NCI-H2196 treated with DMSO at 0.1 percent for 48 hours (cell line): ENCODE results near the gene COMMD1.
"Not testable (repeated sequence)": the region's sequence is repeated elsewhere in the genome, so short reads cannot be mapped to it uniquely, and the experiment has no call there.

Experiments used
- DNase-seq: peaks from one replicate; lab custom pipeline; 2025; ENCODE audit not compliant: unreplicated experiment; lab: John Stamatoyannopoulos, UW

Gene COMMD1

GRCh38 chr2:62071126-62071598 is 165.7 kb downstream of the COMMD1 start:
- no peak for DNase-seq

- no peak for DNase-seq
These were observed 166.5 kb downstream of the COMMD1 start for GRCh38 chr2:62071760-62072680.

- DNase-seq: no peak
These were observed 168.8 kb downstream of the COMMD1 start for GRCh38 chr2:62074233-62074632.

- no peak for DNase-seq
These were observed 171.6 kb downstream of the COMMD1 start for GRCh38 chr2:62076980-62077638.

GRCh38 chr2:62084801-62085200 is 179.3 kb downstream of the COMMD1 start:
- DNase-seq: no peak

GRCh38 chr2:62089658-62090057 is 184.2 kb downstream of the COMMD1 start:
- no peak for DNase-seq

- DNase-seq: no peak
These were observed 186.0 kb downstream of the COMMD1 start for GRCh38 chr2:62091471-62091870.

GRCh38 chr2:62099050-62099449 is 193.6 kb downstream of the COMMD1 start:
- DNase-seq: no peak

- no peak for DNase-seq
These were observed 194.2 kb downstream of the COMMD1 start for GRCh38 chr2:62099523-62100175.

GRCh38 chr2:62101886-62102285 is 196.4 kb downstream of the COMMD1 start:
- no peak for DNase-seq

- DNase-seq: no peak
These were observed 197.0 kb downstream of the COMMD1 start for GRCh38 chr2:62102402-62102920.

GRCh38 chr2:62109554-62109953 is 204.1 kb downstream of the COMMD1 start:
- no peak for DNase-seq

GRCh38 chr2:62110415-62111025 is 205.0 kb downstream of the COMMD1 start:
- DNase-seq: no peak

GRCh38 chr2:62112179-62112578 is 206.7 kb downstream of the COMMD1 start:
- DNase-seq: no peak

GRCh38 chr2:62114564-62114963 is 209.1 kb downstream of the COMMD1 start:
- no peak for DNase-seq

- DNase-seq: no peak
These were observed 211.5 kb downstream of the COMMD1 start for GRCh38 chr2:62116983-62117382.

- DNase-seq: no peak
These were observed 212.7 kb downstream of the COMMD1 start for GRCh38 chr2:62118160-62118559.

GRCh38 chr2:62119311-62119974 is 214.0 kb downstream of the COMMD1 start:
- no peak for DNase-seq

GRCh38 chr2:62126239-62126638 is 220.8 kb downstream of the COMMD1 start:
- not testable (repeated sequence) for DNase-seq

- no peak for DNase-seq
These were observed 227.9 kb downstream of the COMMD1 start for GRCh38 chr2:62133320-62133823.
